Stimulated activated CD8-positive, alpha-beta memory T cell treated with anti-CD3 and anti-CD28 coated beads, Interleukin-15, amount 100 ng/mL, for 1 hour (primary cell): ENCODE data around the gene SMC6.

Source experiments
- DNase-seq: peaks from one replicate; pipeline ENCODE4 v3.0.0-alpha.2; 2020; ENCODE audit warnings: low read depth

The SMC6 gene

DNA sequence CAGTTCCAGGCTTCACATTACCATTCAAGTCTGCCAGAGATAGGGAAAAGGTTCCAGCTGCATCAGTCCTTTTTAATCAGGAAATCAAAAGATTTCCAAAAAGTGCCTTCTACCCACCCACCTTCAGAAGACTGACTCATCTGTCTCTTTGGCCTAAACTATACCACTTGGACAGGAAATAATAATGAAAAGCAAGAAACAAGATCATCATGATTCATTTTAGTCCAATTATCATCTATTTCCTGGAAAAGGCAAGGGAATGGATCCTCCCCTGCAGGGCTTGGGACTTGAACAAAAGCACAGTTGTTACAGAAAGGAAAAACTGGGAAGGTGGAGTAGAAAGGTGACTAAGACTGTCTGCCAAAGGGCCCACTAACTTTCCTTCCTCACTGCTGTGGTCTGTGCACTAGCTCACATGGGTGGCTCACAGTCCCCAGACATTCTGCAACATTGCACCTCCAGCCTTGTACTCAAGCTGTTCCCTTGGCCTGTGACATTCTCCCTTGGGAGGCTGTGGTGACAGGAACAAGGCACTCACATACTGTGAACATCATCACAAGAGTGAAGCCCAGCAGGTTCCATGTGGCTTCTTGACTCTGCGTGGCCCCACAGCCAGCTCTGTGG, 137.8 kb downstream of the SMC6 start:
- no peak for DNase-seq

GRCh38 chr2:17615147-17615546, 138.5 kb downstream of the SMC6 start:
- no peak for DNase-seq

GRCh38 chr2:17614174-17614930, 139.3 kb downstream of the SMC6 start:
- no peak for DNase-seq
